Progenitor cell of endocrine pancreas (in vitro differentiated cells): Measurements from ENCODE around the gene TSPAN4. TPM values are rescaled to one million over a fixed set of nuclear protein-coding genes. Genes with fewer than 3 reads are reported as not detected.

Experiments used
- DNase-seq: peaks from one replicate; pipeline ENCODE4 v3.0.0; 2021; ENCODE audit warnings: low spot score; ENCODE audit not compliant: unreplicated experiment
- H3K27ac Mint-ChIP-seq: 2 replicates; pipeline ENCODE4 v1.8.0; 2021; ENCODE audit warnings: mild to moderate bottlenecking, moderate library complexity, mixed read lengths
- H3K27me3 Mint-ChIP-seq: 2 replicates; pipeline ENCODE4 v1.8.0; 2021; ENCODE audit warnings: mixed read lengths
- H3K36me3 Mint-ChIP-seq: 2 replicates; pipeline ENCODE4 v1.8.0; 2022; ENCODE audit warnings: mixed read lengths; ENCODE audit not compliant: insufficient read depth
- H3K4me1 Mint-ChIP-seq: 2 replicates; pipeline ENCODE4 v1.8.0; 2021; ENCODE audit warnings: low read depth, mixed read lengths
- H3K4me3 Mint-ChIP-seq: 2 replicates; pipeline ENCODE4 v1.8.0; 2021; ENCODE audit warnings: low read depth, mild to moderate bottlenecking, moderate library complexity, mixed read lengths
- H3K9me3 Mint-ChIP-seq: 2 replicates; pipeline ENCODE4 v1.8.0; 2021; ENCODE audit warnings: low read depth, mixed read lengths
- total RNA-seq: library from RNA; stranded (reverse); gene quantifications from 2 replicates; pipeline ENCODE4 v1.2.1, GENCODE V29; 2021
- TF ChIP-seq, protein P1 (sequence below): fragments of 200-600 bp; sonication (generic); IDR thresholded peaks from one replicate; pipeline ENCODE4 v1.5.0; 2021; ENCODE audit warnings: antibody characterized with exemption, mild to moderate bottlenecking; ENCODE audit not compliant: unreplicated experiment

TSPAN4 gene
- total RNA-seq, 1 donor from 2014 or later: 24.9 TPM

DNA sequence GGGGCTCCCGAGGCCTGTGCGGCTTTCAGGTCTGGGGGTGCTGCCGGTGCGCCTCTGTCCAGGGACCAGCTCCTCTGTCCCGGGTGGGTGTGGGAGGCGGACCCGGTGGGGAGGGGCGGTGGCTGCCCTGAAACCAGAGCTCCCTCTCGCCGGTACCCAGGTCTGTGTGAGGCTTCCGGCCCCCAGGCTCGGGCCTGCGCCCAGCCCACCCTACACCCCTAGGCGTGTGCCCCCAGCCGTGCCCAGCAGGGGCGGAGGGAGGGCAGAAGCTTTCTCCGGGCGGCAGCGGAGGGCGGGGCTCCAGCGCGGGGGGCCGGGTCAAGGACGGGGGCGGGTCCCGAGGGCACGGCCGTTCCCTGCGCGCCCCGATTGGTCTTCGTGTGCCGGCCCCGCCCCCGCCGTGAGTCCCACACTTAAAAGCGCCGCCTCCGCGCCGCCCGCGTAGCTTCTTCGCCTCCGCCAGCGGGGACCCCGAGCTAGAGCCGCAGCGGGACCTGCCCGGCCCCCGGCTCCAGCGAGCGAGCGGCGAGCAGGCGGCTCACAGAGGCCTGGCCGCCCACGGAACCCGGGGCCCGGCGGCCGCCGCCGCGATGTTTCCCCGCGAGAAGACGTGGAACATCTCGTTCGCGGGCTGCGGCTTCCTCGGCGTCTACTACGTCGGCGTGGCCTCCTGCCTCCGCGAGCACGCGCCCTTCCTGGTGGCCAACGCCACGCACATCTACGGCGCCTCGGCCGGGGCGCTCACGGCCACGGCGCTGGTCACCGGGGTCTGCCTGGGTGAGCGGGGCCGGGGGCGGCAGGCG, 23.3 kb upstream of the TSPAN4 start:
- Mint-ChIP-seq H3K9me3 (no peaks in the 10 kb centered on the region), H3K4me1 (peaks cover 2% of the 10 kb centered on the region), H3K36me3 (peaks cover 2% of the 10 kb centered on the region), H3K27ac (no peak overlapping the region), H3K4me3 (peak overlapping the region; percentile 77), H3K27me3 (no peaks in the 10 kb centered on the region)
- DNase-seq: peak; percentile 83
- TF ChIP-seq, protein P1, sequence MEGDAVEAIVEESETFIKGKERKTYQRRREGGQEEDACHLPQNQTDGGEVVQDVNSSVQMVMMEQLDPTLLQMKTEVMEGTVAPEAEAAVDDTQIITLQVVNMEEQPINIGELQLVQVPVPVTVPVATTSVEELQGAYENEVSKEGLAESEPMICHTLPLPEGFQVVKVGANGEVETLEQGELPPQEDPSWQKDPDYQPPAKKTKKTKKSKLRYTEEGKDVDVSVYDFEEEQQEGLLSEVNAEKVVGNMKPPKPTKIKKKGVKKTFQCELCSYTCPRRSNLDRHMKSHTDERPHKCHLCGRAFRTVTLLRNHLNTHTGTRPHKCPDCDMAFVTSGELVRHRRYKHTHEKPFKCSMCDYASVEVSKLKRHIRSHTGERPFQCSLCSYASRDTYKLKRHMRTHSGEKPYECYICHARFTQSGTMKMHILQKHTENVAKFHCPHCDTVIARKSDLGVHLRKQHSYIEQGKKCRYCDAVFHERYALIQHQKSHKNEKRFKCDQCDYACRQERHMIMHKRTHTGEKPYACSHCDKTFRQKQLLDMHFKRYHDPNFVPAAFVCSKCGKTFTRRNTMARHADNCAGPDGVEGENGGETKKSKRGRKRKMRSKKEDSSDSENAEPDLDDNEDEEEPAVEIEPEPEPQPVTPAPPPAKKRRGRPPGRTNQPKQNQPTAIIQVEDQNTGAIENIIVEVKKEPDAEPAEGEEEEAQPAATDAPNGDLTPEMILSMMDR: peak; percentile 26

- Mint-ChIP-seq H3K27ac (peak overlapping the region; percentile 78), H3K4me1 (peaks cover 4% of the 10 kb centered on the region), H3K9me3 (no peaks in the 10 kb centered on the region), H3K4me3 (peak overlapping the region; percentile 77), H3K27me3 (no peaks in the 10 kb centered on the region), H3K36me3 (peaks cover 4% of the 10 kb centered on the region)
- DNase-seq: peak; percentile 60
- TF ChIP-seq, protein P1: no peak
Observed at GRCh38 chr11:819943-820649, 22.6 kb upstream of the TSPAN4 start.

GRCh38 chr11:820655-821511, 21.8 kb upstream of the TSPAN4 start:
- no peaks in the 10 kb centered on the region for H3K9me3 Mint-ChIP-seq
- H3K36me3 Mint-ChIP-seq: peaks cover 4% of the 10 kb centered on the region
- no peak overlapping the region for H3K27ac Mint-ChIP-seq
- peaks cover 5% of the 10 kb centered on the region for H3K4me1 Mint-ChIP-seq
- TF ChIP-seq, protein P1: no peak
- peak overlapping the region; percentile 77 for H3K4me3 Mint-ChIP-seq
- H3K27me3 Mint-ChIP-seq: no peaks in the 10 kb centered on the region
- DNase-seq: no peak

DNA sequence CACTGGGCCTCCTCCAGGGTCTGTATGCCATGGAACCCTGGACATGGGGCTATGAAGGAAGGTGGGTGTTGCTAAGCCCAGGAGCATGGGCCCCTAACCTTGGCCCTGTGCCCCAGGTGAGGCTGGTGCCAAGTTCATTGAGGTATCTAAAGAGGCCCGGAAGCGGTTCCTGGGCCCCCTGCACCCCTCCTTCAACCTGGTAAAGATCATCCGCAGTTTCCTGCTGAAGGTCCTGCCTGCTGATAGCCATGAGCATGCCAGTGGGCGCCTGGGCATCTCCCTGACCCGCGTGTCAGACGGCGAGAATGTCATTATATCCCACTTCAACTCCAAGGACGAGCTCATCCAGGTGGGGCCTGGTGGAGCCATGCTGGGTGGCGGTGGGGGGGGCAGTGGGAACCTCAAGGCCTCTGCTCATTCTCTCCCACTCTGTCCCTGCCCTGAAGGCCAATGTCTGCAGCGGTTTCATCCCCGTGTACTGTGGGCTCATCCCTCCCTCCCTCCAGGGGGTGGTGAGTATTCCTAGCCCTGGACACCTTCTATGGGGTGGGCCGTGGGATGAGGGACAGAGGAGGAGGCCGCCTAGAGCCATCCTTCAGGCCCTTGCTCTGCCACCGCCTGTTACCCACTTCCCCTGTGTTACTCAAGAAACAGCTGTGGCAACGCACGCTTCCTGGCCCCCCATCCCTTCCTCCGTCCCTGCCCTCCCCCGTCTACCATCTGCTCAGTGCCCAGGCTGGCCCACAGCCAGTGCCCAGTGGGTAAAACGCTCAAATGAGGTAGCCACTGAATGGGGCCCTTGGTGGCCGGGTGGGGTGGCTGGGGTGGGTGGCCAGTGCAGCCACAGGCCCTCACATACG, 20.9 kb upstream of the TSPAN4 start:
- peaks cover 2% of the 10 kb centered on the region for H3K36me3 Mint-ChIP-seq
- TF ChIP-seq, protein P1: no peak
- H3K4me1 Mint-ChIP-seq: peaks cover 6% of the 10 kb centered on the region
- DNase-seq: no peak
- H3K4me3 Mint-ChIP-seq: peak overlapping the region; percentile 26
- H3K9me3 Mint-ChIP-seq: no peaks in the 10 kb centered on the region
- no peak overlapping the region for H3K27ac Mint-ChIP-seq
- no peaks in the 10 kb centered on the region for H3K27me3 Mint-ChIP-seq
